HEK293 (cell line): Measurements from ENCODE around the gene WWOX.

Source experiments
- MYNN ChIP-seq: fragments of 450-650 bp; formaldehyde crosslinking; IDR thresholded peaks from 2 replicates; pipeline ENCODE4 v1.5.1; 2016; ENCODE audit warnings: missing biosample characterization, missing genetic modification characterization, borderline replicate concordance
- SP2 ChIP-seq: fragments of 450-650 bp; formaldehyde crosslinking; IDR thresholded peaks from 2 replicates; pipeline ENCODE4 v1.5.1; 2016; ENCODE audit warnings: missing biosample characterization, missing genetic modification characterization
- YY1 ChIP-seq: fragments of 450-650 bp; formaldehyde crosslinking; IDR thresholded peaks from 2 replicates; pipeline ENCODE4 v1.5.1; 2018; ENCODE audit warnings: missing biosample characterization, missing genetic modification characterization
- ZBTB21 ChIP-seq: fragments of 450-650 bp; formaldehyde crosslinking; IDR thresholded peaks from 2 replicates; pipeline ENCODE4 v1.5.1; 2017; ENCODE audit warnings: missing biosample characterization, missing genetic modification characterization
- ZNF132 ChIP-seq: fragments of 450-650 bp; formaldehyde crosslinking; IDR thresholded peaks from 2 replicates; pipeline ENCODE4 v1.5.1; 2017; ENCODE audit warnings: missing biosample characterization, missing genetic modification characterization, borderline replicate concordance
- ZNF138 ChIP-seq: fragments of 450-650 bp; formaldehyde crosslinking; IDR thresholded peaks from 2 replicates; pipeline ENCODE4 v1.5.1; 2016; ENCODE audit warnings: missing biosample characterization, missing genetic modification characterization, borderline replicate concordance
- ZNF211 ChIP-seq: fragments of 450-650 bp; formaldehyde crosslinking; IDR thresholded peaks from 2 replicates; pipeline ENCODE4 v1.5.1; 2016; ENCODE audit warnings: low read depth, missing biosample characterization, missing genetic modification characterization
- ZNF23 ChIP-seq: fragments of 450-650 bp; formaldehyde crosslinking; IDR thresholded peaks from 2 replicates; pipeline ENCODE4 v1.5.1; 2016; ENCODE audit warnings: missing biosample characterization, missing genetic modification characterization, borderline replicate concordance
- ZNF629 ChIP-seq: fragments of 450-650 bp; formaldehyde crosslinking; IDR thresholded peaks from 2 replicates; pipeline ENCODE4 v1.5.1; 2017; ENCODE audit warnings: missing biosample characterization, missing genetic modification characterization
- ZNF768 ChIP-seq: fragments of 450-650 bp; formaldehyde crosslinking; IDR thresholded peaks from 2 replicates; pipeline ENCODE4 v1.5.1; 2018; ENCODE audit warnings: missing biosample characterization, mild to moderate bottlenecking, missing genetic modification characterization
- TF ChIP-seq, protein P1 (sequence below): fragments of 450-650 bp; formaldehyde crosslinking; IDR thresholded peaks from 2 replicates; pipeline ENCODE4 v1.5.1; 2016; ENCODE audit warnings: missing biosample characterization, missing genetic modification characterization
- TF ChIP-seq, protein P2 (sequence below): fragments of 450-650 bp; formaldehyde crosslinking; optimal IDR thresholded peaks from 2 replicates; pipeline ENCODE3; 2016; ENCODE audit warnings: missing biosample characterization, mild to moderate bottlenecking, missing genetic modification characterization

- TF ChIP-seq ZNF211 (tag by site-specific recombination) (no peak), ZBTB21 (tag by site-specific recombination) (no peak), YY1 (tag by site-specific recombination) (no peak), SP2 (no peak), ZNF629 (tag by site-specific recombination) (no peak), ZNF138 (tag by site-specific recombination) (no peak), ZNF23 (tag by site-specific recombination) (no peak), MYNN (tag by site-specific recombination) (no peak), ZNF768 (tag by site-specific recombination) (no peak), ZNF132 (no peak)
- TF ChIP-seq, protein P1, sequence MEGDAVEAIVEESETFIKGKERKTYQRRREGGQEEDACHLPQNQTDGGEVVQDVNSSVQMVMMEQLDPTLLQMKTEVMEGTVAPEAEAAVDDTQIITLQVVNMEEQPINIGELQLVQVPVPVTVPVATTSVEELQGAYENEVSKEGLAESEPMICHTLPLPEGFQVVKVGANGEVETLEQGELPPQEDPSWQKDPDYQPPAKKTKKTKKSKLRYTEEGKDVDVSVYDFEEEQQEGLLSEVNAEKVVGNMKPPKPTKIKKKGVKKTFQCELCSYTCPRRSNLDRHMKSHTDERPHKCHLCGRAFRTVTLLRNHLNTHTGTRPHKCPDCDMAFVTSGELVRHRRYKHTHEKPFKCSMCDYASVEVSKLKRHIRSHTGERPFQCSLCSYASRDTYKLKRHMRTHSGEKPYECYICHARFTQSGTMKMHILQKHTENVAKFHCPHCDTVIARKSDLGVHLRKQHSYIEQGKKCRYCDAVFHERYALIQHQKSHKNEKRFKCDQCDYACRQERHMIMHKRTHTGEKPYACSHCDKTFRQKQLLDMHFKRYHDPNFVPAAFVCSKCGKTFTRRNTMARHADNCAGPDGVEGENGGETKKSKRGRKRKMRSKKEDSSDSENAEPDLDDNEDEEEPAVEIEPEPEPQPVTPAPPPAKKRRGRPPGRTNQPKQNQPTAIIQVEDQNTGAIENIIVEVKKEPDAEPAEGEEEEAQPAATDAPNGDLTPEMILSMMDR (tag by site-specific recombination), result no peak
- TF ChIP-seq, protein P2, sequence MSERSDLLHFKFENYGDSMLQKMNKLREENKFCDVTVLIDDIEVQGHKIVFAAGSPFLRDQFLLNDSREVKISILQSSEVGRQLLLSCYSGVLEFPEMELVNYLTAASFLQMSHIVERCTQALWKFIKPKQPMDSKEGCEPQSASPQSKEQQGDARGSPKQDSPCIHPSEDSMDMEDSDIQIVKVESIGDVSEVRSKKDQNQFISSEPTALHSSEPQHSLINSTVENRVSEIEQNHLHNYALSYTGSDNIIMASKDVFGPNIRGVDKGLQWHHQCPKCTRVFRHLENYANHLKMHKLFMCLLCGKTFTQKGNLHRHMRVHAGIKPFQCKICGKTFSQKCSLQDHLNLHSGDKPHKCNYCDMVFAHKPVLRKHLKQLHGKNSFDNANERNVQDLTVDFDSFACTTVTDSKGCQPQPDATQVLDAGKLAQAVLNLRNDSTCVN, result no peak
These were observed 685.3 kb downstream of the WWOX start for GRCh38 chr16:78784771-78785170.
